GM12865 (cell line): ENCODE data around the gene PRRT4.

Source experiments
- DNase-seq: peaks from one replicate; pipeline ENCODE4 v3.0.0; 2010; ENCODE audit warnings: low read depth
- H3K4me3 ChIP-seq: 2 replicates; pipeline ENCODE4 v1.5.1; 2011; ENCODE audit warnings: mild to moderate bottlenecking, low read depth, low read length, control low read depth
- TF ChIP-seq, protein P1 (sequence below): IDR thresholded peaks from 2 replicates; pipeline ENCODE4 v1.5.1; 2011; ENCODE audit warnings: low read length, control low read depth, low read depth, inconsistent platforms; ENCODE audit not compliant: insufficient read depth; ENCODE audit errors: missing control alignments

Gene PRRT4

DNA sequence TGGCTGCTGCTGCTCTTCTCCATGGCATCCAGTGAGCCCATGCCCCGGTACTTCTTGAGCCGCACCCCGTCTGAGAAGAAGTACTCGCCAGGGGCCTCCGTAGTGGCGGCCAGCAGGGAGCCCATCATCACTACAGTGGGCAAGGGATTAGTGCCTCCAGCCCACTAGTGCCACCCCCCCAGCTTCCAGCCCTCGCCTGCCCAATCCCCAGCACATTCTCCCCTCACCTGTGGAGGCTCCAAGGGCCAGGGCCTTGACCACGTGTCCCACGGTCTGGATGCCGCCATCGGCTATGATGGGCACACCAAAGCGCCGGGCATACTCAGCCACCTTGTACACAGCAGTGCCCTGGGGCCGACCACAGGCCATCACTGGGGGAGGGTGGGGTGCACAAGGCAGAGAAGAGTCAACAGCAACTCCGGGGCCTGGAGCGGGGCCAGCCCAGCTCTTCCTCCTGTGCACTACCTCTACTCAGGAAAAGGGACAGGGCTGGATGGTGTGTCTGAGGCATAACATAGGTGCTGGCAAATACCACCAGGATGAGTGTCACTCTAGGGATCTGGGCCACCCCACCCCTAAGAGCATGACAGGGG lies 33.5 kb upstream of the PRRT4 start:
- no peak overlapping the region for H3K4me3 ChIP-seq
- no peak for DNase-seq
- TF ChIP-seq, protein P1, sequence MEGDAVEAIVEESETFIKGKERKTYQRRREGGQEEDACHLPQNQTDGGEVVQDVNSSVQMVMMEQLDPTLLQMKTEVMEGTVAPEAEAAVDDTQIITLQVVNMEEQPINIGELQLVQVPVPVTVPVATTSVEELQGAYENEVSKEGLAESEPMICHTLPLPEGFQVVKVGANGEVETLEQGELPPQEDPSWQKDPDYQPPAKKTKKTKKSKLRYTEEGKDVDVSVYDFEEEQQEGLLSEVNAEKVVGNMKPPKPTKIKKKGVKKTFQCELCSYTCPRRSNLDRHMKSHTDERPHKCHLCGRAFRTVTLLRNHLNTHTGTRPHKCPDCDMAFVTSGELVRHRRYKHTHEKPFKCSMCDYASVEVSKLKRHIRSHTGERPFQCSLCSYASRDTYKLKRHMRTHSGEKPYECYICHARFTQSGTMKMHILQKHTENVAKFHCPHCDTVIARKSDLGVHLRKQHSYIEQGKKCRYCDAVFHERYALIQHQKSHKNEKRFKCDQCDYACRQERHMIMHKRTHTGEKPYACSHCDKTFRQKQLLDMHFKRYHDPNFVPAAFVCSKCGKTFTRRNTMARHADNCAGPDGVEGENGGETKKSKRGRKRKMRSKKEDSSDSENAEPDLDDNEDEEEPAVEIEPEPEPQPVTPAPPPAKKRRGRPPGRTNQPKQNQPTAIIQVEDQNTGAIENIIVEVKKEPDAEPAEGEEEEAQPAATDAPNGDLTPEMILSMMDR = no peak

DNA sequence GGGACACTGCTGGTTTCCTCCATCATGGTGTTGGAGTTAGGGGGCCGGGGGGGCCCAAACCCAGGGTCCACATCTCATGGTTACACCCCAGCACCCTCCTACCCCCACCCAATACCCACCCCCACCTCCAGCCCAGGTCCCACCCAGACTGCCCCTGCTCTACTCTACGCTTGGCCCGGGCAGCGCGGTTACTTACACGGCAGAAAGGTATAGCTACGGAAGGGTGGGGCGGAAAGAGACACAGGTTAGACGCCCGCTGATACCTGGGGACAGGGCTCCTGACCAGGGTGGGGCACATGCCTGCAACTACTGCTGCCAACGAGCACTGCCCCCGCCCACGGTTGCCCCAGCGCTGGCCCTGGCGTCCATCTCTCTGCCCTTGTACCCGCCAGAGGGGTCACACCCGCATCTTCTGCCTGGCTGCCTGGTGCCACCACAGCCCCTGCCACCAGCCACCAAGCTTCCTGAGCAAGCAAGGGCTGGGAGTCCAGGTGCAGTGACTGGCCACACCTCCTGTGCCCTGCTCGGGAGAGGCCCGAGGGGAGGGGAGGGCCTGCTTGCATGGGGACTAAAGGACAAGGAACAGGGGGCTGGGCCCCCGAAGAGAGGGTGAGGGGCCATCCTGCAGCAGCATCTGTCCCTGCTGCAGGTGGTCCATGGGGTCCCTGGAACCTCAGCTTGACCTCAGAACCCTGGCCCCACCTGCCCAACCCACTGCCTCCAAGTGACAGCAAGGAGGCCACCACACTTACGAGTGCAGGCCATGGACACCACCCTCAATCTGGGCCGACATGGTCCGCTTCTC lies 32.2 kb upstream of the PRRT4 start:
- TF ChIP-seq, protein P1 = no peak
- H3K4me3 ChIP-seq = no peak overlapping the region
- no peak for DNase-seq

DNA sequence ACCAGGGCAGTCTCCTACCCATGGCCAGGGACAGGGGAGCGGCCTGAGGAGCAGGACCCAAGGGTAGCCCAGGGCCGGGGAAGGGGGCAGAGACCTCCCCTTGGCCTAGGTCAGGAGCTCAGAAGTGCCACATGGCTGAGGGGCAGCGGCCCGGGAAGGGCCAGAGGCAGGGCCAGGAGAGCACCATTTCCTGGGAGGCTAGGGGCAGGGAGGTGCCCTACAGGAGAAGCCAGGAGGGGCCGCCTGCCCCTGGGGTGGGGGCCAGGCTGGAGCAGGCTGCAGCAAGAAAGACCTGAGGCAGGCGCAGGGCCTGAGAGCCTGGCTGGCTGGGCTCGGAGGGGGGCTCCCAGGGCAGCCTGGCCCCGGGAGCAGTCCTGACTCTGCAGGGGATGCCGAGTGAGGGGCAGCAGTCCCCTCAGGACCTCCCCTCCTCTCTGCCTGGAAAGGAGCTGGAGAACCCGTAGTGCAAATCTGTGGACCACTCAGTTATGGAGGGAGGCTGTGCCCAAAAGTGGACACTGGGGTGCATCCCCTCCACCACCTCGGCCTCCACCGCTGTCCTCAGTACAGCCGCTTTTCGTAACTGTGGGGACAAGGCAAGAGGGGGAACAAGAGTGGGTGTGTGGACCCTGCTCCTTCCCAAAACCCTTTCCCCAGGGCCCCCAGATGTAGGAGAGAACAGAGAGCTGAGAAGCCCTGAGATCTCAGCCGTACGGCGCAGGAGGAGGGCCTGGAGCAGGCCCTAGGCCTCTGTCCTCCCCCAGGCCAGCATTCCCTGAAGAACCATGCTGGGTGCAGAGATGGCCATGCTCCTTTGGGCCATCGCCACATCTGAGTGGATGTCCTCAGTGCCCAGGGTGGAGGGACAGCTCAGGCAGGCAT lies 31.2 kb upstream of the PRRT4 start:
- TF ChIP-seq, protein P1 = no peak
- H3K4me3 ChIP-seq = no peak overlapping the region
- no peak for DNase-seq

DNA sequence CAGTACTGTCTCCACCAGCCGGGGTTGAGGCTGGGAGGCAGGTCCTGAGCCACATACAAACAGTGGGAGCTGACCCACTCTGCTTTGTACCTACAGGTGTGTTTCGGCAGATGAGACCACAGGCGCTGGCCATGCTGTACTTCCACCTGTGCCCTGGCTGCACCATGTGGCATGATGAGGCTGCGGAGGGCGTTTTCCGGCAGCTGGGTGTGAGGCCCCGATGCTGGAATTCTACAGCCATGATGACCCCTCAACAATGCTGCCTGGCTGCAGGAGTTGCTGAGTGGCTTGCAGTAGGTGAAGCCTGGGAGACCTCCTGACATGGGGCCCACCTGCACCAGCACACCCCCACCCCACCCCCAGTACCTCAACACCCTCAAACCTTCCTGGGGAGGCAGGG lies 30.3 kb upstream of the PRRT4 start:
- no peak overlapping the region for H3K4me3 ChIP-seq
- DNase-seq = no peak
- TF ChIP-seq, protein P1 = no peak

DNA sequence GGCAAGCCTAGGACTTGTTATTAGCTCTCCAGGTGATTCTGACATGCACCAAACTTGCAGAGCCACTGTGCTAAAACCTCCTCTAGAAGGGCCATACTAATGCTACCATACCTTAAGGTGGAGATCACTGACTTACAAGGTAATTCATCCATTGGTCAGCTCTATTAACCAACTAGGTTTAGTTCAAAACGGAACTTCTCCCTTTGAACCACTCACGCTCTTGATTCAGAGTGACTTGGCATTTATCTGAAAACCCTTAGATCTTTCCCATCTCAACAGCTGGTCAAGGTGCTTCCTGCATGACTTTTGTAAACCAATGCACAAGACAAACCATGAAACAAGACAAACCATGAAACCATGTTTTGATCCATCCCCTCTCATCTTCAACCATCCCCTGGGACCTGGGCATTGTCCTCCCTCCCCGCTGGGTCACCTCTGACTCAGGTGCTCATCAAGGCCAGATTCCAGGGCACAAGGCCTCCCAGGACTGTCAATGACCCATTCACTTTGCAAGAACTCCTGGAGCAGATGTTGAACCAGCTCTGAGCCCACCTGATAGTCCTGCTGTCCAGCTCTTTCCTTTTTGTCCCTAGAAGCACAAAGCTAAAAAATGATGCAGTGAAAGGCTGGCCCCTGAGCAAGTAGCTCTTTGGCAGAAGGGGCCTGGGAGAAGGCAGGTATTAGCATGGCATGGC lies 29.5 kb upstream of the PRRT4 start:
- TF ChIP-seq, protein P1 = no peak
- H3K4me3 ChIP-seq = no peak overlapping the region
- no peak for DNase-seq

DNA sequence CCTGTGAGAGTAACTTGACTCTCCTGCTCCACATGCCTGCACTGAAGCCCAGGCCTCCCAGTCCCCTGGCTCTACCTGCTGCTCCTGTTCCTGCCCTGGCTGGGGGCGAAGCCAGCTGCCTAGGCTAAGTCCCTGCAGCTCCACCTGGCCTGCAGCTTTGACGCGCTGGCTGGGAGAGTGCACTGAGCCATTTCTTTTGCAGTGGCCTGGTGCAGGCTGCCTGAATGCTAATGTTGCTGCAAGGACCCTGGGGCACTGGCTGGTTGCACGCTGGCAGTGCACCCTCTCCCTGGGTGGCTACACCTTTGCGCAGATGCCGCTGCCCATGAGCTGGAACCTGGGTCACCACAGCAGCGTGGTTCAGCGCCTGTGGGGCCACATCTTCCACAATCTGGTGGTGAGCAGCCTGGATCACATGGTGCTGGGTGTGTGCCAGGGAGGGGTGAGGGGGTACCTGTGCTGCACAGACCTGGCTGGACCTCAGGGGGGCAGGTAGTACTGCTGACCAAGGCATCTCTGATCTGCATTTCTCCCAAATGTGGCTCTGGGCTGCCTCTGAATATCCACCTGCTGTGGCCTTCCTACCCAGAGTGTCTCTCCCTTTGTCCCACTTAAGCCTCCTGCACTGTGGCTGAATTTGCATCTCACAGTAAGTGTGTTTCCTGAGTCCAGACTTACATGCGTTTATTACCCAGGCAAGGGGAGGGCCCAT lies 28.3 kb upstream of the PRRT4 start:
- DNase-seq = no peak
- H3K4me3 ChIP-seq = no peak overlapping the region
- TF ChIP-seq, protein P1 = no peak
